ENCODE results near the gene KCNK17. TPM values are rescaled to one million over a fixed set of nuclear protein-coding genes. Genes with fewer than 3 reads are reported as not detected.

KCNK17 gene
- total RNA-seq, 8 experiments from 2014 or later, result 0.27 to 2.7 (median 0.94) TPM; not detected in 3

GRCh38 chr6:39330476-39330875 is 16.3 kb upstream of the KCNK17 start:
- 20 to 100% (median 86%) methylated on average over 1 of the region's 3 CpGs; no CpG with 5 or more reads in 7 of the 10 experiments for WGBS, 10 experiments
- no peak for ATAC-seq (replicated peaks in 6 of 8)
- Histone ChIP-seq H3K27ac (no peak overlapping the region), H3K4me1 (replicated peaks in 1 of 2) (peaks cover 25 to 31% of the 10 kb centered on the region in 2 donors), H3K4me3 (no peak overlapping the region)
- in situ Hi-C loops (cut with MboI; ENCODE audit: low pct_unique_long_range_greater_than_20kb in 2 of 9, low sequenced_read_pairs in 9 of 9, unreplicated experiment in 9 of 9), result no loop called here

DNA sequence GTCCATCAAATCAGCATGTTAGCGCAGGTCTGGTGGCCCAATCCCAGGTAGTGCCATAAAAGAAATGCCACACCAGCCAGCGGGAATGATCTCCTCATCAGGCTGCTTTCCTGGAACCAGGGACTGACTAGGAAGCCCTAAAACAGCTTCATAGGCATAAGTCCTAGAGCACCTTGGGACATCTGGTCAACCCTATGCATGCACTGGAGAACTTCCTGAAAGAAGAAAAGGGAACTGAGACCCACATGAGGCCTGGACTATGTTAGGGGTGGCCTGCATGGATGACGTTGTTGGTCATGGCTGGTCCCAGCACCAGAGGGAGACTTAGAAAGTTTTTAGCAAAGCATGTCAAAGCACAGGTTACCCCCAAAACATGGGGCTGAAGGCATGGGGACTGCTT is 15.8 kb upstream of the KCNK17 start:
- Histone ChIP-seq H3K4me3 (no peak overlapping the region), H3K27ac (no peak overlapping the region), H3K4me1 (replicated peaks in 1 of 2) (peaks cover 25 to 31% of the 10 kb centered on the region in 2 donors)
- WGBS, 10 experiments, result 0 to 100% (median 86%) methylated on average over 1 to 3 of the region's 3 CpGs; no CpG with 5 or more reads in 3 of the 10 experiments
- in situ Hi-C loops (cut with MboI; ENCODE audit: low pct_unique_long_range_greater_than_20kb in 2 of 9, low sequenced_read_pairs in 9 of 9, unreplicated experiment in 9 of 9), result no loop called here
- no peak for ATAC-seq (replicated peaks in 6 of 8)

GRCh38 chr6:39328066-39328465 is 13.8 kb upstream of the KCNK17 start:
- H3K4me1 ChIP-seq (replicated peaks in 1 of 2), result peaks cover 25 to 31% of the 10 kb centered on the region in 2 donors
- H3K27ac ChIP-seq, result peak overlapping the region in 1 of 2 donors; percentile 75
- H3K4me3 ChIP-seq, result no peak overlapping the region
- 40 to 80% (median 55%) methylated on average over 1 to 4 of the region's 12 CpGs; no CpG with 5 or more reads in 6 of the 10 experiments for WGBS, 10 experiments
- no peak for ATAC-seq (replicated peaks in 6 of 8)
- in situ Hi-C loops (cut with MboI; ENCODE audit: low pct_unique_long_range_greater_than_20kb in 2 of 9, low sequenced_read_pairs in 9 of 9, unreplicated experiment in 9 of 9), result no loop called here

GRCh38 chr6:39327507-39327906 is 13.3 kb upstream of the KCNK17 start:
- Histone ChIP-seq H3K27ac (peak overlapping the region; percentile 25 to 75), H3K4me1 (replicated peaks in 1 of 2) (peaks cover 25 to 31% of the 10 kb centered on the region in 2 donors), H3K4me3 (no peak overlapping the region)
- peak in 5 of 8 experiments; percentile 86 to 92 (median 91) for ATAC-seq (replicated peaks in 6 of 8)
- in situ Hi-C loops (cut with MboI; ENCODE audit: low pct_unique_long_range_greater_than_20kb in 2 of 9, low sequenced_read_pairs in 9 of 9, unreplicated experiment in 9 of 9), result no loop called here
- WGBS, 10 experiments, result 0 to 60% (median 23%) methylated on average over 1 to 5 of the region's 5 CpGs; no CpG with 5 or more reads in 1 of the 10 experiments

GRCh38 chr6:39322306-39322850 is 8.2 kb upstream of the KCNK17 start, which contains the start of gene KCNK16:
KCNK16 (minus strand) TSS chr6:39322702; CDS start chr6:39322540, 162 bp downstream.
- Histone ChIP-seq H3K4me1 (replicated peaks in 1 of 2) (peaks cover 11 to 17% of the 10 kb centered on the region in 2 donors), H3K27ac (peak within 1 kb of the TSS in 1 of 2 donors; percentile 33), H3K4me3 (no peak within 1 kb of the TSS)
- 66 to 100% (median 92%) methylated on average over 1 to 4 of the region's 11 CpGs; no CpG with 5 or more reads in 6 of the 10 experiments for WGBS, 10 experiments
- in situ Hi-C loops (cut with MboI; ENCODE audit: low pct_unique_long_range_greater_than_20kb in 2 of 9, low sequenced_read_pairs in 9 of 9, unreplicated experiment in 9 of 9), result loop anchor here in 8 of 9 experiments (25.0 kb wide), 5 partner anchors 160 to 460 kb away; no protein-coding TSS in a partner anchor
- ATAC-seq (replicated peaks in 6 of 8), result peak in 1 of 8 experiments; percentile 36

DNA sequence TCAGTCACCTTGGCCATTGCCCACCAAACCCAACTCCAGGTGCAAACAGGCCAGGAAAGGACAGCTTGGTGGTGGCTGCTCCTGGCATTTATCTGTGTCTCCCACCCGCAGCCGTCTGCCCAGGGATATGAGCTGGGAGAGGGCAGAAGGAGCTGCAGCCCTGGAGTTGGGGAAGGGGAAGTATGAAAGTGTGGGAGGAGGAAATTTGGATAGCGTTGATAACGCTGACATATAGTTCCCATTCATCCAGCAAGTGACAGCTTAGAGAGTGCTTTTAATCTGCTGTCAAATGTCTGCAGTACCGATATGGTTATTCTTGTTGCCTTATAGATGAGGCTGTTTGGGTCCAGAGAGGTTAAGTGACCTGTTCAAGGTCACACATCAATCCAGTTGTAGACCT is 7.5 kb upstream of the KCNK17 start:
- Histone ChIP-seq H3K4me1 (replicated peaks in 1 of 2) (peaks cover 4 to 11% of the 10 kb centered on the region in 2 donors), H3K27ac (no peak overlapping the region), H3K4me3 (no peak overlapping the region)
- no peak for ATAC-seq (replicated peaks in 6 of 8)
- in situ Hi-C loops (cut with MboI; ENCODE audit: low pct_unique_long_range_greater_than_20kb in 2 of 9, low sequenced_read_pairs in 9 of 9, unreplicated experiment in 9 of 9), result loop anchor here in 8 of 9 experiments (25.0 kb wide), 5 partner anchors 159 to 459 kb away; no protein-coding TSS in a partner anchor
- WGBS, 10 experiments, result 0 to 88% (median 69%) methylated on average over 1 to 3 of the region's 5 CpGs; no CpG with 5 or more reads in 4 of the 10 experiments

GRCh38 chr6:39320363-39320984 is 6.3 kb upstream of the KCNK17 start:
- in situ Hi-C loops (cut with MboI; ENCODE audit: low pct_unique_long_range_greater_than_20kb in 2 of 9, low sequenced_read_pairs in 9 of 9, unreplicated experiment in 9 of 9), result loop anchor here in 8 of 9 experiments (25.0 kb wide), 5 partner anchors 158 to 458 kb away; no protein-coding TSS in a partner anchor

DNA sequence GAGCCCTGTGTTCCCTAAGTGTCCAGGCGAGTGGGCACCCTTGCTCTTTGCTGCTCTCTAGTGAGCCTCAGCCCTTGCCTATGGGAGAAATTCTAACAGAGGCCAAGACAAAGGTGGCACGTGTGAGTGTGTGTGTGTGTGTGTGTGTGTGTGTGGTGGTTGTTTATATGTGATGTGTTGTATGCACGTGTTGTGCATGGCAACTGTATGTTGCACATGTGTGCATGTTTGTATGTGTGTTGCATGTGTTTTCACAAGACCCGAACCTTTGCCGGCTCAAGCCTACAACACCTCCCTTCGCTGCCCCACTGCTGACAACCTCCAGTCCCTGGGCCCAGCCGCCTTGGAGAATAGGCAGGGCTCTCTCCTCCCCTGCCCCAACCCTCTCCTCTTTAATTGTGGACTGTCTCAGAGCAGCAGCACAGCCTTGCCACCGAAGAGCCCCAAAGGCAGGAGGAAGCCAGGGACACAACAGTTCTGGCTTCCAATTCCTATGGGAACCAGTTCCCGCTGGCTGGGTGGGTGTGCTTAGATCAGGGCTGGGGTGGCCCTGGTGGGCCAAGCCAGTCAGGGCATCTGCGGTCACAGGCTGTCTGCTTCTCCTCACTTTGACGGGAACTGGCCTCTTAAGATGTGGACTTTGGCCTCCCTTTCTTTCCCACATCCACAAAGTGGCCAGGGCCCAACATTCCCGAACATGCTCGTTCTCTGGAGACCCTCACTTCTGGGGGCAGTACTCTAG is 5.6 kb upstream of the KCNK17 start:
- H3K4me1 ChIP-seq (replicated peaks in 1 of 2), result no peaks in the 10 kb centered on the region
- ATAC-seq (replicated peaks in 6 of 8), result no peak
- WGBS, 10 experiments, result 29 to 89% (median 62%) methylated on average over 1 to 7 of the region's 13 CpGs; no CpG with 5 or more reads in 6 of the 10 experiments
- in situ Hi-C loops (cut with MboI; ENCODE audit: low pct_unique_long_range_greater_than_20kb in 2 of 9, low sequenced_read_pairs in 9 of 9, unreplicated experiment in 9 of 9), result loop anchor here in 8 of 9 experiments (25.0 kb wide), 5 partner anchors 157 to 457 kb away; no protein-coding TSS in a partner anchor
- H3K27ac ChIP-seq, result no peak overlapping the region
- no peak overlapping the region for H3K4me3 ChIP-seq

More at GRCh38 chr6:39320363-39320984, 6.3 kb upstream of the KCNK17 start:
- 0 to 80% (median 67%) methylated on average over 1 to 6 of the region's 10 CpGs; no CpG with 5 or more reads in 3 of the 10 experiments for WGBS, 10 experiments
- no peak overlapping the region for H3K4me3 ChIP-seq
- no peaks in the 10 kb centered on the region for H3K4me1 ChIP-seq (replicated peaks in 1 of 2)
- no peak overlapping the region for H3K27ac ChIP-seq
- no peak for ATAC-seq (replicated peaks in 6 of 8)

DNA sequence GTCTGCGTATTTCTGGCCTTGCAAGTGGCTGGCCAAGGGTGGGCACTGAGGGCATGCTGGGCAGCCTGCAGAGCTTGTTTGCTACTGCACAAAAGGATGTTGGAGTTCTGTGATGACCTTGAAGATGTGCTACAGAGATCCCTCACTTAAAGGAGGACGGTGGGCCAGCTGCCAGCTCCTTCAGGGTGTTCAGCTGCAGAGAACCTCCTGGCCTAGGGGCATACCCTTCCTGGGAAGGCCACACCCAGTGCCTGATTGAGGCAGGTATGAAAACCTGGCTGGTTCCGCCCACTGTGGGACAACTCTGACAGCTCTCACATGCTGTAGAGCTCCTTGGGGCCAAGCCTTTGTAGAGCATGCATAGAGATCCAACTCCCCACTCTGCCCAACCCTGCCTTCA is 3.0 kb upstream of the KCNK17 start:
- H3K27ac ChIP-seq, result no peak overlapping the region
- ATAC-seq (replicated peaks in 6 of 8), result no peak
- 0 to 76% (median 50%) methylated on average over 1 to 3 of the region's 3 CpGs; no CpG with 5 or more reads in 5 of the 10 experiments for WGBS, 10 experiments
- in situ Hi-C loops (cut with MboI; ENCODE audit: low pct_unique_long_range_greater_than_20kb in 2 of 9, low sequenced_read_pairs in 9 of 9, unreplicated experiment in 9 of 9), result loop anchor here in 8 of 9 experiments (25.0 kb wide), 5 partner anchors 155 to 455 kb away; no protein-coding TSS in a partner anchor
- H3K4me3 ChIP-seq, result no peak overlapping the region
- peaks cover 0 to 4% of the 10 kb centered on the region in 2 donors for H3K4me1 ChIP-seq (replicated peaks in 1 of 2)

GRCh38 chr6:39313526-39314272 is 520 bp downstream of the KCNK17 start:
- H3K4me3 ChIP-seq, result peak overlapping the region; percentile 11 to 22 (median 15)
- no peak overlapping the region for H3K27ac ChIP-seq
- in situ Hi-C loops (cut with MboI; ENCODE audit: low pct_unique_long_range_greater_than_20kb in 2 of 9, low sequenced_read_pairs in 9 of 9, unreplicated experiment in 9 of 9), result loop anchor here in 8 of 9 experiments (25.0 kb wide), 5 partner anchors 151 to 451 kb away; no protein-coding TSS in a partner anchor
- peaks cover 7 to 8% of the 10 kb centered on the region in 2 donors for H3K4me1 ChIP-seq (replicated peaks in 1 of 2)
- peak in 5 of 8 experiments; percentile 23 to 60 (median 58) for ATAC-seq (replicated peaks in 6 of 8)
- WGBS, 10 experiments, result 0 to 4% (median 2%) methylated on average over 3 to 33 of the region's 80 CpGs; no CpG with 5 or more reads in 6 of the 10 experiments

- Histone ChIP-seq H3K4me1 (replicated peaks in 1 of 2) (peaks cover 7 to 8% of the 10 kb centered on the region in 2 donors), H3K4me3 (peak overlapping the region in 4 of 5 donors; percentile 15 to 22 (median 16)), H3K27ac (no peak overlapping the region)
- peak in 4 of 8 experiments; percentile 3 to 14 (median 10) for ATAC-seq (replicated peaks in 6 of 8)
- 0 to 74% (median 43%) methylated on average over 1 to 14 of the region's 45 CpGs; no CpG with 5 or more reads in 4 of the 10 experiments for WGBS, 10 experiments
- in situ Hi-C loops (cut with MboI; ENCODE audit: low pct_unique_long_range_greater_than_20kb in 2 of 9, low sequenced_read_pairs in 9 of 9, unreplicated experiment in 9 of 9), result loop anchor here in 8 of 9 experiments (25.0 kb wide), 5 partner anchors 151 to 451 kb away; no protein-coding TSS in a partner anchor
These were observed 1.2 kb downstream of the KCNK17 start for GRCh38 chr6:39312912-39313525.
